ENCODE measurements around the gene OR51B6. TPM values are rescaled to one million over a fixed set of nuclear protein-coding genes. Genes with fewer than 3 reads are reported as not detected.

The OR51B6 gene
- total and polyA plus RNA-seq, 9 of the 15 experiments (the other 6 are each of a cell fraction or from before 2014, with no cell fraction given) = 0.06 to 0.97 TPM; not detected in 7

DNA sequence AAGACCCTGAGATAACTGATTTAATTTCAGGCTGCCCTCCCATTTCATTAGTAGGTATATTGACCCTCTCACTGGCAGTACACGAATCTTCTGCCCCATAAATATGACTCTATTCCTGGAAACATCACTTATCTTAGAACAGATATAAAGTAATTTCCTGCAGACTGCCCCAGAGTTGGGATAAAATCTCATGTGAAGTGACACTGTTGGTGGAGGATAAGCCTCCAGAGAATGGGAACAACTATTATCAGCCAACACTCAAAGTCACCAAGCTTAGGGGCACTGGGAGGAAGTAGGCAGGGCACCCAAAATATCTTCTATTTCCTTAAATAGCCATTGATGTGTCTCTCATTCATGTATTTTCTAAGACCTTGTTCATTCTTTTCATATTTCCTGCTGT is 16.1 kb upstream of the OR51B6 start (continued):
- TF ChIP-seq, protein P1, sequence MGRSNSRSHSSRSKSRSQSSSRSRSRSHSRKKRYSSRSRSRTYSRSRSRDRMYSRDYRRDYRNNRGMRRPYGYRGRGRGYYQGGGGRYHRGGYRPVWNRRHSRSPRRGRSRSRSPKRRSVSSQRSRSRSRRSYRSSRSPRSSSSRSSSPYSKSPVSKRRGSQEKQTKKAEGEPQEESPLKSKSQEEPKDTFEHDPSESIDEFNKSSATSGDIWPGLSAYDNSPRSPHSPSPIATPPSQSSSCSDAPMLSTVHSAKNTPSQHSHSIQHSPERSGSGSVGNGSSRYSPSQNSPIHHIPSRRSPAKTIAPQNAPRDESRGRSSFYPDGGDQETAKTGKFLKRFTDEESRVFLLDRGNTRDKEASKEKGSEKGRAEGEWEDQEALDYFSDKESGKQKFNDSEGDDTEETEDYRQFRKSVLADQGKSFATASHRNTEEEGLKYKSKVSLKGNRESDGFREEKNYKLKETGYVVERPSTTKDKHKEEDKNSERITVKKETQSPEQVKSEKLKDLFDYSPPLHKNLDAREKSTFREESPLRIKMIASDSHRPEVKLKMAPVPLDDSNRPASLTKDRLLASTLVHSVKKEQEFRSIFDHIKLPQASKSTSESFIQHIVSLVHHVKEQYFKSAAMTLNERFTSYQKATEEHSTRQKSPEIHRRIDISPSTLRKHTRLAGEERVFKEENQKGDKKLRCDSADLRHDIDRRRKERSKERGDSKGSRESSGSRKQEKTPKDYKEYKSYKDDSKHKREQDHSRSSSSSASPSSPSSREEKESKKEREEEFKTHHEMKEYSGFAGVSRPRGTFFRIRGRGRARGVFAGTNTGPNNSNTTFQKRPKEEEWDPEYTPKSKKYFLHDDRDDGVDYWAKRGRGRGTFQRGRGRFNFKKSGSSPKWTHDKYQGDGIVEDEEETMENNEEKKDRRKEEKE (IDR thresholded peaks at IDR 0.05; ENCODE audit: borderline replicate concordance in 1 of 2, control insufficient read depth in 1 of 2, low read depth in 2 of 2, low read length in 1 of 2) = no peak
- TF ChIP-seq, protein P2, sequence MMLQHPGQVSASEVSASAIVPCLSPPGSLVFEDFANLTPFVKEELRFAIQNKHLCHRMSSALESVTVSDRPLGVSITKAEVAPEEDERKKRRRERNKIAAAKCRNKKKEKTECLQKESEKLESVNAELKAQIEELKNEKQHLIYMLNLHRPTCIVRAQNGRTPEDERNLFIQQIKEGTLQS (IDR thresholded peaks at IDR 0.05) = no peak
- TF ChIP-seq, protein P2 (CRISPR knock-in tag; conservative IDR thresholded peaks at IDR 0.05) = no peak
- TF ChIP-seq, protein P3, sequence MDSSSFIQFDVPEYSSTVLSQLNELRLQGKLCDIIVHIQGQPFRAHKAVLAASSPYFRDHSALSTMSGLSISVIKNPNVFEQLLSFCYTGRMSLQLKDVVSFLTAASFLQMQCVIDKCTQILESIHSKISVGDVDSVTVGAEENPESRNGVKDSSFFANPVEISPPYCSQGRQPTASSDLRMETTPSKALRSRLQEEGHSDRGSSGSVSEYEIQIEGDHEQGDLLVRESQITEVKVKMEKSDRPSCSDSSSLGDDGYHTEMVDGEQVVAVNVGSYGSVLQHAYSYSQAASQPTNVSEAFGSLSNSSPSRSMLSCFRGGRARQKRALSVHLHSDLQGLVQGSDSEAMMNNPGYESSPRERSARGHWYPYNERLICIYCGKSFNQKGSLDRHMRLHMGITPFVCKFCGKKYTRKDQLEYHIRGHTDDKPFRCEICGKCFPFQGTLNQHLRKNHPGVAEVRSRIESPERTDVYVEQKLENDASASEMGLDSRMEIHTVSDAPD (CRISPR knock-in tag; IDR thresholded peaks at IDR 0.05) = no peak
- TF ChIP-seq, protein P4, sequence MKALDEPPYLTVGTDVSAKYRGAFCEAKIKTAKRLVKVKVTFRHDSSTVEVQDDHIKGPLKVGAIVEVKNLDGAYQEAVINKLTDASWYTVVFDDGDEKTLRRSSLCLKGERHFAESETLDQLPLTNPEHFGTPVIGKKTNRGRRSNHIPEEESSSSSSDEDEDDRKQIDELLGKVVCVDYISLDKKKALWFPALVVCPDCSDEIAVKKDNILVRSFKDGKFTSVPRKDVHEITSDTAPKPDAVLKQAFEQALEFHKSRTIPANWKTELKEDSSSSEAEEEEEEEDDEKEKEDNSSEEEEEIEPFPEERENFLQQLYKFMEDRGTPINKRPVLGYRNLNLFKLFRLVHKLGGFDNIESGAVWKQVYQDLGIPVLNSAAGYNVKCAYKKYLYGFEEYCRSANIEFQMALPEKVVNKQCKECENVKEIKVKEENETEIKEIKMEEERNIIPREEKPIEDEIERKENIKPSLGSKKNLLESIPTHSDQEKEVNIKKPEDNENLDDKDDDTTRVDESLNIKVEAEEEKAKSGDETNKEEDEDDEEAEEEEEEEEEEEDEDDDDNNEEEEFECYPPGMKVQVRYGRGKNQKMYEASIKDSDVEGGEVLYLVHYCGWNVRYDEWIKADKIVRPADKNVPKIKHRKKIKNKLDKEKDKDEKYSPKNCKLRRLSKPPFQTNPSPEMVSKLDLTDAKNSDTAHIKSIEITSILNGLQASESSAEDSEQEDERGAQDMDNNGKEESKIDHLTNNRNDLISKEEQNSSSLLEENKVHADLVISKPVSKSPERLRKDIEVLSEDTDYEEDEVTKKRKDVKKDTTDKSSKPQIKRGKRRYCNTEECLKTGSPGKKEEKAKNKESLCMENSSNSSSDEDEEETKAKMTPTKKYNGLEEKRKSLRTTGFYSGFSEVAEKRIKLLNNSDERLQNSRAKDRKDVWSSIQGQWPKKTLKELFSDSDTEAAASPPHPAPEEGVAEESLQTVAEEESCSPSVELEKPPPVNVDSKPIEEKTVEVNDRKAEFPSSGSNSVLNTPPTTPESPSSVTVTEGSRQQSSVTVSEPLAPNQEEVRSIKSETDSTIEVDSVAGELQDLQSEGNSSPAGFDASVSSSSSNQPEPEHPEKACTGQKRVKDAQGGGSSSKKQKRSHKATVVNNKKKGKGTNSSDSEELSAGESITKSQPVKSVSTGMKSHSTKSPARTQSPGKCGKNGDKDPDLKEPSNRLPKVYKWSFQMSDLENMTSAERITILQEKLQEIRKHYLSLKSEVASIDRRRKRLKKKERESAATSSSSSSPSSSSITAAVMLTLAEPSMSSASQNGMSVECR (CRISPR knock-in tag; IDR thresholded peaks at IDR 0.05) = no peak
- TF ChIP-seq, protein P5, sequence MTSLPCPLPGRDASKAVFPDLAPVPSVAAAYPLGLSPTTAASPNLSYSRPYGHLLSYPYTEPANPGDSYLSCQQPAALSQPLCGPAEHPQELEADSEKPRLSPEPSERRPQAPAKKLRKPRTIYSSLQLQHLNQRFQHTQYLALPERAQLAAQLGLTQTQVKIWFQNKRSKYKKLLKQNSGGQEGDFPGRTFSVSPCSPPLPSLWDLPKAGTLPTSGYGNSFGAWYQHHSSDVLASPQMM (CRISPR knock-in tag; IDR thresholded peaks at IDR 0.05) = no peak
- TF ChIP-seq KLF16 (IDR thresholded peaks at IDR 0.05) = peak; percentile 41; the same call in 1 of the 2 replicates
- peak; percentile 69; the same call in 1 of the 2 replicates for TF ChIP-seq EP300 (IDR thresholded peaks at IDR 0.05; ENCODE audit: low read length)
- no peak for TF ChIP-seq ZNF408 (CRISPR knock-in tag; IDR thresholded peaks at IDR 0.05; ENCODE audit: low read depth)
- no peak for TF ChIP-seq MTA3 (IDR thresholded peaks at IDR 0.05; ENCODE audit: borderline replicate concordance)
- TF ChIP-seq CBFA2T3 (IDR thresholded peaks at IDR 0.05) = peak; percentile 77
- no peak for TF ChIP-seq CBFB (CRISPR knock-in tag; IDR thresholded peaks at IDR 0.05)
- TF ChIP-seq U2AF2 (optimal IDR thresholded peaks at IDR 0.05; ENCODE audit: low read depth, low read length) = no peak
- peak; percentile 84 for TF ChIP-seq ARID1B (IDR thresholded peaks at IDR 0.05)
- no peak for TF ChIP-seq CBX8 (IDR thresholded peaks at IDR 0.05; ENCODE audit: borderline replicate concordance, extremely low read depth, low read depth, low read length, poor library complexity, severe bottlenecking)
- TF ChIP-seq ZBED1 (IDR thresholded peaks at IDR 0.05) = no peak
- TF ChIP-seq, protein P6, sequence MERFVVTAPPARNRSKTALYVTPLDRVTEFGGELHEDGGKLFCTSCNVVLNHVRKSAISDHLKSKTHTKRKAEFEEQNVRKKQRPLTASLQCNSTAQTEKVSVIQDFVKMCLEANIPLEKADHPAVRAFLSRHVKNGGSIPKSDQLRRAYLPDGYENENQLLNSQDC (CRISPR knock-in tag; IDR thresholded peaks at IDR 0.05) = no peak
- TF ChIP-seq POU5F1 (IDR thresholded peaks at IDR 0.05; ENCODE audit: borderline replicate concordance, low read depth, low read length, partially characterized antibody) = no peak

Data from K562 (cell line).